Activated CD4-positive, alpha-beta memory T cell treated with anti-CD3 and anti-CD28 coated beads for 36 hours (primary cell): ENCODE measurements around the gene BARHL2. TPM values are rescaled to one million over a fixed set of nuclear protein-coding genes. Genes with fewer than 3 reads are reported as not detected.

Source experiments
- CTCF ChIA-PET: fragments of 350-600 bp; sonication (Branson Sonifier 250); formaldehyde crosslinking; loops from one replicate; lab custom pipeline; 2021; ENCODE audit warnings: antibody characterized with exemption, inconsistent platforms; lab: Charles Lee
- POLR2A ChIA-PET: fragments of 350-600 bp; sonication (Branson Sonifier 250); formaldehyde crosslinking; loops from one replicate; lab custom pipeline; 2021; ENCODE audit warnings: antibody characterized with exemption; lab: Charles Lee
- DNase-seq: peaks from one replicate; pipeline ENCODE4 v3.0.0-alpha.2; 2020
- H3K27ac Mint-ChIP-seq: one replicate; pipeline ENCODE4 v1.8.0; 2021; ENCODE audit warnings: mixed read lengths
- H3K27me3 Mint-ChIP-seq: one replicate; pipeline ENCODE4 v1.8.0; 2021; ENCODE audit warnings: mixed read lengths
- H3K36me3 Mint-ChIP-seq: one replicate; pipeline ENCODE4 v1.8.0; 2021; ENCODE audit warnings: mixed read lengths
- H3K4me1 Mint-ChIP-seq: one replicate; pipeline ENCODE4 v1.8.0; 2021; ENCODE audit warnings: low read depth, mixed read lengths
- H3K4me3 Mint-ChIP-seq: one replicate; pipeline ENCODE4 v1.8.0; 2021; ENCODE audit warnings: mild to moderate bottlenecking, mixed read lengths
- H3K9me3 Mint-ChIP-seq: one replicate; pipeline ENCODE4 v1.8.0; 2021; ENCODE audit warnings: mixed read lengths
- intact Hi-C: fragments of 100-400 bp; cut with micrococcal nuclease; formaldehyde crosslinking; loops from one replicate; pipeline ENCODE4 v1.15.1; 2023
- total RNA-seq, 2 experiments: library from RNA; stranded (reverse); gene quantifications; one replicate each; pipeline ENCODE4 v1.2.3, GENCODE V29; 2021

Gene BARHL2
- total RNA-seq, 2 experiments from 2014 or later: not detected

- peaks cover 22% of the 10 kb centered on the region for H3K4me1 Mint-ChIP-seq
- ChIA-PET CTCF (interaction anchor here (0.6 kb wide), 1 partner anchor 23 kb away, joined by 3 read pairs; no protein-coding TSS in a partner anchor), POLR2A (no interaction called here)
- peaks cover 8% of the 10 kb centered on the region for H3K9me3 Mint-ChIP-seq
- no peak overlapping the region for H3K4me3 Mint-ChIP-seq
- no peak overlapping the region for H3K27ac Mint-ChIP-seq
- intact Hi-C loops: loop anchor here (2.0 kb wide), 1 partner anchor 13 kb away; no protein-coding TSS in a partner anchor
- H3K36me3 Mint-ChIP-seq: peaks cover 22% of the 10 kb centered on the region
- peaks cover 80% of the 10 kb centered on the region for H3K27me3 Mint-ChIP-seq
- no peak for DNase-seq
Measured at GRCh38 chr1:90715309-90715708, 1.8 kb downstream of the BARHL2 start.

- ChIA-PET POLR2A (no interaction called here), CTCF (interaction anchor here (1.0 to 1.3 kb wide), 2 partner anchors 16 to 17 kb away, joined by 3 to 4 read pairs; no protein-coding TSS in a partner anchor)
- intact Hi-C loops: loop anchor here (2.0 kb wide), 1 partner anchor 14 kb away; no protein-coding TSS in a partner anchor
- Mint-ChIP-seq H3K36me3 (peaks cover 19% of the 10 kb centered on the region), H3K9me3 (peaks cover 4% of the 10 kb centered on the region), H3K27me3 (peaks cover 82% of the 10 kb centered on the region), H3K27ac (no peak overlapping the region), H3K4me3 (no peak overlapping the region), H3K4me1 (peaks cover 22% of the 10 kb centered on the region)
- no peak for DNase-seq
Measured at GRCh38 chr1:90714521-90714951, 2.6 kb downstream of the BARHL2 start.

GRCh38 chr1:90713741-90714509, 3.2 kb downstream of the BARHL2 start:
- POLR2A ChIA-PET: no interaction called here
- CTCF ChIA-PET: interaction anchor here (1.0 to 1.3 kb wide), 3 partner anchors 7 to 17 kb away, joined by 3 to 4 read pairs (median 4); no protein-coding TSS in a partner anchor

GRCh38 chr1:90712915-90713730, 4.0 kb downstream of the BARHL2 start:
- Mint-ChIP-seq H3K27ac (no peak overlapping the region), H3K27me3 (peaks cover 82% of the 10 kb centered on the region), H3K4me3 (no peak overlapping the region), H3K4me1 (peaks cover 15% of the 10 kb centered on the region), H3K9me3 (peaks cover 4% of the 10 kb centered on the region), H3K36me3 (peaks cover 10% of the 10 kb centered on the region)
- ChIA-PET POLR2A (no interaction called here), CTCF (interaction anchor here (1.1 kb wide), 1 partner anchor 8 kb away, joined by 4 read pairs; no protein-coding TSS in a partner anchor)
- no peak for DNase-seq
- intact Hi-C loops: no loop called here

More at GRCh38 chr1:90713741-90714509, 3.2 kb downstream of the BARHL2 start:
- Mint-ChIP-seq H3K9me3 (peaks cover 4% of the 10 kb centered on the region), H3K27me3 (peaks cover 80% of the 10 kb centered on the region), H3K36me3 (peaks cover 14% of the 10 kb centered on the region), H3K27ac (no peak overlapping the region), H3K4me1 (peaks cover 19% of the 10 kb centered on the region), H3K4me3 (no peak overlapping the region)
- intact Hi-C loops: loop anchor here (2.0 kb wide), 1 partner anchor 15 kb away; no protein-coding TSS in a partner anchor
- no peak for DNase-seq

GRCh38 chr1:90712153-90712856, 4.8 kb downstream of the BARHL2 start:
- peaks cover 87% of the 10 kb centered on the region for H3K27me3 Mint-ChIP-seq
- H3K27ac Mint-ChIP-seq: no peak overlapping the region
- H3K9me3 Mint-ChIP-seq: peaks cover 4% of the 10 kb centered on the region
- ChIA-PET CTCF (no interaction called here), POLR2A (no interaction called here)
- intact Hi-C loops: no loop called here
- peaks cover 19% of the 10 kb centered on the region for H3K4me1 Mint-ChIP-seq
- no peak overlapping the region for H3K4me3 Mint-ChIP-seq
- no peak for DNase-seq
- peaks cover 8% of the 10 kb centered on the region for H3K36me3 Mint-ChIP-seq

GRCh38 chr1:90711696-90712095, 5.4 kb downstream of the BARHL2 start:
- H3K4me1 Mint-ChIP-seq: peaks cover 18% of the 10 kb centered on the region
- no peak for DNase-seq

GRCh38 chr1:90710579-90711536, 6.2 kb downstream of the BARHL2 start:
- Mint-ChIP-seq H3K4me1 (peaks cover 19% of the 10 kb centered on the region), H3K27ac (no peak overlapping the region), H3K4me3 (no peak overlapping the region), H3K36me3 (no peaks in the 10 kb centered on the region), H3K27me3 (peaks cover 83% of the 10 kb centered on the region), H3K9me3 (no peaks in the 10 kb centered on the region)
- ChIA-PET CTCF (interaction anchor here (0.8 kb wide), 1 partner anchor 10 kb away, joined by 3 read pairs; no protein-coding TSS in a partner anchor), POLR2A (no interaction called here)
- intact Hi-C loops: no loop called here
- DNase-seq: no peak

More at GRCh38 chr1:90711696-90712095, 5.4 kb downstream of the BARHL2 start:
- Mint-ChIP-seq H3K27ac (no peak overlapping the region), H3K9me3 (peaks cover 2% of the 10 kb centered on the region), H3K4me3 (no peak overlapping the region), H3K36me3 (peaks cover 4% of the 10 kb centered on the region), H3K27me3 (peaks cover 86% of the 10 kb centered on the region)
- intact Hi-C loops: no loop called here
- CTCF ChIA-PET: interaction anchor here (0.8 kb wide), 1 partner anchor 9 kb away, joined by 3 read pairs; no protein-coding TSS in a partner anchor
- POLR2A ChIA-PET: no interaction called here

- H3K4me3 Mint-ChIP-seq: no peak overlapping the region
- ChIA-PET POLR2A (no interaction called here), CTCF (no interaction called here)
- peaks cover 2% of the 10 kb centered on the region for H3K36me3 Mint-ChIP-seq
- intact Hi-C loops: no loop called here
- no peak for DNase-seq
- H3K27ac Mint-ChIP-seq: no peak overlapping the region
- peaks cover 19% of the 10 kb centered on the region for H3K4me1 Mint-ChIP-seq
- peaks cover 85% of the 10 kb centered on the region for H3K27me3 Mint-ChIP-seq
- H3K9me3 Mint-ChIP-seq: peaks cover 3% of the 10 kb centered on the region
Measured at GRCh38 chr1:90709535-90709934, 7.6 kb downstream of the BARHL2 start.

- no peak for DNase-seq
- intact Hi-C loops: no loop called here
- H3K36me3 Mint-ChIP-seq: peaks cover 2% of the 10 kb centered on the region
- no peak overlapping the region for H3K4me3 Mint-ChIP-seq
- H3K27ac Mint-ChIP-seq: no peak overlapping the region
- POLR2A ChIA-PET: no interaction called here
- CTCF ChIA-PET: interaction anchor here (3.0 kb wide), 1 partner anchor 12 kb away, joined by 16 read pairs; no protein-coding TSS in a partner anchor
- peaks cover 3% of the 10 kb centered on the region for H3K9me3 Mint-ChIP-seq
- peaks cover 83% of the 10 kb centered on the region for H3K27me3 Mint-ChIP-seq
- peaks cover 19% of the 10 kb centered on the region for H3K4me1 Mint-ChIP-seq
Measured at GRCh38 chr1:90708826-90709225, 8.3 kb downstream of the BARHL2 start.

- no peak overlapping the region for H3K27ac Mint-ChIP-seq
- H3K9me3 Mint-ChIP-seq: peaks cover 3% of the 10 kb centered on the region
- peaks cover 2% of the 10 kb centered on the region for H3K36me3 Mint-ChIP-seq
- DNase-seq: no peak
- H3K4me1 Mint-ChIP-seq: peaks cover 17% of the 10 kb centered on the region
- ChIA-PET POLR2A (no interaction called here), CTCF (interaction anchor here (3.0 kb wide), 1 partner anchor 13 kb away, joined by 16 read pairs; no protein-coding TSS in a partner anchor)
- intact Hi-C loops: no loop called here
- H3K4me3 Mint-ChIP-seq: no peak overlapping the region
- H3K27me3 Mint-ChIP-seq: peaks cover 79% of the 10 kb centered on the region
Measured at GRCh38 chr1:90708236-90708786, 8.8 kb downstream of the BARHL2 start.
